HepG2 (cell line): ENCODE measurements around the gene MED12L. TPM values are rescaled to one million over a fixed set of nuclear protein-coding genes. Genes with fewer than 3 reads are reported as not detected.

Source experiments
- ADNP ChIP-seq: sonication (generic); formaldehyde crosslinking; IDR thresholded peaks from 2 replicates; pipeline ENCODE4 v1.4.0; 2020; ENCODE audit warnings: missing genetic modification reagents
- CEBPG ChIP-seq: IDR thresholded peaks from 2 replicates; pipeline ENCODE4 v1.6.1; 2016
- DNMT3B ChIP-seq: conservative IDR thresholded peaks from 2 replicates; pipeline ENCODE4 v1.6.1; 2016; ENCODE audit warnings: missing biosample characterization, control low read depth
- EED ChIP-seq: sonication (generic); formaldehyde crosslinking; IDR thresholded peaks from 2 replicates; pipeline ENCODE4 v1.5.0; 2020; ENCODE audit warnings: mild to moderate bottlenecking, missing genetic modification reagents
- HCFC1 ChIP-seq: fragments of 150-350 bp; IDR thresholded peaks from 2 replicates; pipeline ENCODE4 v1.6.1; 2014; ENCODE audit warnings: low read depth, low read length
- IKZF4 ChIP-seq: sonication (generic); formaldehyde crosslinking; IDR thresholded peaks from 2 replicates; pipeline ENCODE4 v1.5.1; 2020; ENCODE audit warnings: borderline replicate concordance, mild to moderate bottlenecking, low read depth, missing genetic modification reagents; ENCODE audit errors: not compliant biosample characterization
- MEIS2 ChIP-seq: sonication (generic); formaldehyde crosslinking; IDR thresholded peaks from 2 replicates; pipeline ENCODE4 v1.9.0; 2021; ENCODE audit warnings: mild to moderate bottlenecking, missing genetic modification reagents
- MTF1 ChIP-seq: sonication (generic); formaldehyde crosslinking; IDR thresholded peaks from 2 replicates; pipeline ENCODE4 v1.5.0; 2020; ENCODE audit warnings: missing genetic modification reagents
- POGK ChIP-seq: sonication (generic); formaldehyde crosslinking; conservative IDR thresholded peaks from 2 replicates; pipeline ENCODE4 v1.8.0; 2022; ENCODE audit warnings: mild to moderate bottlenecking, moderate library complexity, missing genetic modification reagents
- SIX4 ChIP-seq: sonication (generic); formaldehyde crosslinking; IDR thresholded peaks from 2 replicates; pipeline ENCODE4 v1.4.0; 2020; ENCODE audit warnings: missing genetic modification reagents
- SKI ChIP-seq: fragments of 450-650 bp; IDR thresholded peaks from one replicate; pipeline ENCODE4 v1.6.1; 2018; ENCODE audit warnings: mild to moderate bottlenecking; ENCODE audit not compliant: partially characterized antibody
- SOX5 ChIP-seq: IDR thresholded peaks from 2 replicates; pipeline ENCODE4 v1.6.1; 2016; ENCODE audit warnings: borderline replicate concordance
- TMF1 ChIP-seq: sonication (generic); formaldehyde crosslinking; IDR thresholded peaks from 2 replicates; pipeline ENCODE4 v1.8.1; 2022; ENCODE audit warnings: low read depth, missing genetic modification reagents
- ZNF124 ChIP-seq: sonication (generic); formaldehyde crosslinking; IDR thresholded peaks from 2 replicates; pipeline ENCODE4 v1.4.0; 2020; ENCODE audit warnings: missing genetic modification reagents
- ZNF543 ChIP-seq: sonication (generic); formaldehyde crosslinking; IDR thresholded peaks from 2 replicates; pipeline ENCODE4 v1.4.0; 2020; ENCODE audit warnings: mild to moderate bottlenecking, missing genetic modification reagents
- ZNF577 ChIP-seq: sonication (generic); formaldehyde crosslinking; IDR thresholded peaks from 2 replicates; pipeline ENCODE4 v1.4.0; 2020; ENCODE audit warnings: mild to moderate bottlenecking, low read depth, missing genetic modification reagents, borderline replicate concordance
- ZNF878 ChIP-seq: sonication (generic); formaldehyde crosslinking; IDR thresholded peaks from 2 replicates; pipeline ENCODE4 v1.8.1; 2023; ENCODE audit warnings: mild to moderate bottlenecking, missing genetic modification reagents, moderate library complexity
- polyA plus RNA-seq, 8 experiments: library from polyadenylated mRNA; depleted of rRNA in 3 of 8; stranded (reverse) in 7 of 8; unstranded in 1 of 8; fragments of >200 nt; fragmentation: Illumina TruSeq in 4 of 8; extraction: Trizol in 4 of 8; gene quantifications; 2 replicates each; pipeline versions ENCODE4 v1.2.1 to v1.2.3, GENCODE V29; 2011 to 2016; ENCODE audit warnings: low read depth in 4 of 8, missing spikeins in 1 of 8, mixed read lengths in 1 of 8; ENCODE audit not compliant: insufficient read depth in 1 of 8
- total RNA-seq, 5 experiments: library from RNA; depleted of rRNA; stranded (reverse); fragments of >200 nt; fragmentation: Illumina TruSeq; extraction: Trizol; gene quantifications; 2 replicates each; pipeline ENCODE4 v1.2.3, GENCODE V29; 2016; ENCODE audit warnings: low read depth in 1 of 5
- TF ChIP-seq, protein P1 (sequence below): sonication (generic); formaldehyde crosslinking; IDR thresholded peaks from 2 replicates; pipeline ENCODE4 v1.4.0; 2020; ENCODE audit warnings: mild to moderate bottlenecking, missing genetic modification reagents, borderline replicate concordance
- TF ChIP-seq, protein P2 (sequence below): sonication (generic); formaldehyde crosslinking; IDR thresholded peaks from 2 replicates; pipeline ENCODE4 v1.8.0; 2022; ENCODE audit warnings: missing genetic modification reagents, mild to moderate bottlenecking, borderline replicate concordance

MED12L gene
- total and polyA plus RNA-seq, 2 of the 13 experiments (the other 11 are each of a cell fraction or from before 2014, with no cell fraction given), result 0.07 to 0.64 TPM

- TF ChIP-seq, protein P1, sequence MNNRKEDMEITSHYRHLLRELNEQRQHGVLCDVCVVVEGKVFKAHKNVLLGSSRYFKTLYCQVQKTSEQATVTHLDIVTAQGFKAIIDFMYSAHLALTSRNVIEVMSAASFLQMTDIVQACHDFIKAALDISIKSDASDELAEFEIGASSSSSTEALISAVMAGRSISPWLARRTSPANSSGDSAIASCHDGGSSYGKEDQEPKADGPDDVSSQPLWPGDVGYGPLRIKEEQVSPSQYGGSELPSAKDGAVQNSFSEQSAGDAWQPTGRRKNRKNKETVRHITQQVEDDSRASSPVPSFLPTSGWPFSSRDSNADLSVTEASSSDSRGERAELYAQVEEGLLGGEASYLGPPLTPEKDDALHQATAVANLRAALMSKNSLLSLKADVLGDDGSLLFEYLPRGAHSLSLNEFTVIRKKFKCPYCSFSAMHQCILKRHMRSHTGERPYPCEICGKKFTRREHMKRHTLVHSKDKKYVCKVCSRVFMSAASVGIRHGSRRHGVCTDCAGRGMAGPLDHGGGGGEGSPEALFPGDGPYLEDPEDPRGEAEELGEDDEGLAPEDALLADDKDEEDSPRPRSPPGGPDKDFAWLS, result no peak
- TF ChIP-seq HCFC1 (no peak), EED (CRISPR knock-in tag) (no peak), IKZF4 (no peak), ZNF543 (no peak), ZNF124 (CRISPR knock-in tag) (no peak), DNMT3B (no peak), ZNF577 (CRISPR knock-in tag) (no peak), ADNP (CRISPR knock-in tag) (no peak), SIX4 (no peak), MTF1 (CRISPR knock-in tag) (no peak), SOX5 (CRISPR knock-in tag) (peak; percentile 36; the same call in 1 of the 2 replicates), MEIS2 (CRISPR knock-in tag) (peak; percentile 63; the same call in 1 of the 2 replicates), SKI (peak; percentile 51), TMF1 (no peak), CEBPG (CRISPR knock-in tag) (peak; percentile 64; the same call in 1 of the 2 replicates), POGK (no peak), ZNF878 (CRISPR knock-in tag) (no peak)
- TF ChIP-seq, protein P2, sequence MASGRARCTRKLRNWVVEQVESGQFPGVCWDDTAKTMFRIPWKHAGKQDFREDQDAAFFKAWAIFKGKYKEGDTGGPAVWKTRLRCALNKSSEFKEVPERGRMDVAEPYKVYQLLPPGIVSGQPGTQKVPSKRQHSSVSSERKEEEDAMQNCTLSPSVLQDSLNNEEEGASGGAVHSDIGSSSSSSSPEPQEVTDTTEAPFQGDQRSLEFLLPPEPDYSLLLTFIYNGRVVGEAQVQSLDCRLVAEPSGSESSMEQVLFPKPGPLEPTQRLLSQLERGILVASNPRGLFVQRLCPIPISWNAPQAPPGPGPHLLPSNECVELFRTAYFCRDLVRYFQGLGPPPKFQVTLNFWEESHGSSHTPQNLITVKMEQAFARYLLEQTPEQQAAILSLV (CRISPR knock-in tag), result no peak
These were observed 140.7 kb downstream of the MED12L start (continued) for GRCh38 chr3:151226088-151226563.
